Measurements from ENCODE around the gene PRKCQ.

Gene PRKCQ

DNA sequence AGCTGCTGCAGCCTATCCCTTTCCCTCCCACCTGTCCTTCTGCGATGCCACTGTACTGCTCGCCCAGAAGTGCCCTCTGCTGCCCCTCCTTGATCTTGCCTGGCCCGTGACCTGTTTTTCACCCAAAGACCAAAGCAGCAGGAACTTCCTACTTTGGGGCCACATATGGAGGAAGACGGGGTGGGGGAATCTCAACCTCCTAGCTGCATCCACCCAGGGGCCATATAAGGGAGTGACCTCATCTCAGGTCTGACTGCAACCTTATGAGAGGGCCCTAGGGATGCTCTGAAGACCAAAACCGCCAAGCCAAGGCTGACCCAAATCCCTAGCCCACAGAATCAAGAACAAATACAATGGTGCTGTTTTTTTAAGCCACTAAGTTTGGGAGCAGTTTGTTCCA is 15.7 kb downstream of the PRKCQ start:
- DNase-seq = no peak

- no peak for DNase-seq
These were observed 16.3 kb downstream of the PRKCQ start for GRCh38 chr10:6563731-6564130.

DNA sequence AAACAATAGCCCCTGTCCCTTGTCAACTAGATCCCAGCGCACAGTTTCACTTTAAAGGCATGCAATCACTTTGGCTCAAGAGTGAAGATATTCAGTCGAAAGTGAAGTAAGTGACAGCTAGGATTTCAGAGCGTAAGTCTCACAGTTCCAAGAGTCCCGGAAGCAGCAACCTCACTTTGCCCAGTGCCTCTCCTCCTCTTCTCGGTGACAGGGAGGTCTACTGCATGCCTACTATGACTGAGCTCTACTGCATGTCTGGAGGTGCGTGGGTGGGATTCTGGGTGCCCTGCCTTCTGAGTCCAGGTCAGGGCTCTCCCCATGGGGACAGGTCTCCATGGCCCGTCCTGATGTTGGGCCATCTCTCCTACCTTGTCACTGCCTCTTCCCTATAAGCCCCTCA is 17.0 kb downstream of the PRKCQ start:
- DNase-seq = no peak

DNA sequence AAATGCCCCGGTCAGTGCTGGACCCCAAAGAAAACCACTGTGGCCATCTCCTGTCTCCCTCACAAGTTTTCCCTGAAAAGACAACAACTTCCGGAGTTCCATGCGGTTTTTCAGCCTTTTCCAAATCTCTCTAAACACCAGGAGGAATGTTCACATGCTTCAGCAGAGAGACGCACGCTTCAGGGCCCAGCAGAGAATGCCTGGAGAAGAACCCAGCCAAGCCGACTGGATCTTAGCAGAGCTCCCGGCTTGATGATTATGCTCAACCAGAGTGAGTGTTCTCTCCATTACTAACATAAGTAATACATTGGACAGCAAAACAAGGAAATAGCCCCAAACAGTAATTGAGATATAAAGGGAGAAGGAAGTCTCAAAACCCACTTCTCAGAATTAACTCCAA is 17.9 kb downstream of the PRKCQ start:
- no peak for DNase-seq

GRCh38 chr10:6561552-6561951 is 18.5 kb downstream of the PRKCQ start:
- no peak for DNase-seq

DNA sequence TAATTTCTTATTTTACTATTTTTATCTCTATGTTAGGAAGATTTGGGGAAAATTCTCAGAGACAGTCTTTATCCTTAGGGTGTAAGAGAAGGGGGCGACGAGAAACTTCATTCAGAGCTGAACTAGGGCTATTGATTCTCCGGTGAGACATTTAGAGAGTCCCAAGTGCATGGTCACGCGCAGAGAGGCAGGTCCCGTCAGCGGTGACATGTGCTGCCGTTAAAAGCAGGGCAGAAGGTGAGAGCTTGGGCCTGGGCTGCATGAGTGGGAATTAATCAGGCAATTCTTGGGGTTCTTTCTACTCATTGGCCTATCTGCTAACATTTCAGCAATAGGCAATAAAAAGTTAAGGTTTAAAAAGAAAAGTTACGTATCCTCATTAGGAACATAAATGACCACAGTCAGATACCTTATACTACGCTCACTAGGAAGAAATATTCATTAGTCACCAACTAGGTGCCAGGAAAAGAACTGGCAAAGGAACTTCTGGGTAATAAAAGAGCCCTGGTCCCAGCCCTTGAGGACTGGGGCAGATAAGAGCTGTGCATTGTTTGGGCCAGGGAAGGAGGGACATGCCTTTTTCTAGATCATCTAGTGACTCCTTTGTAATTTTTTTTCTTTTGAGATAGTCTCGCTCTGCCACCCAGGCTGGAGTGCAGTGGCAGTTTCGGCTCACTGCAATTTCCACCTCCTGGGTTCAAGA is 21.2 kb downstream of the PRKCQ start:
- no peak for DNase-seq

DNA sequence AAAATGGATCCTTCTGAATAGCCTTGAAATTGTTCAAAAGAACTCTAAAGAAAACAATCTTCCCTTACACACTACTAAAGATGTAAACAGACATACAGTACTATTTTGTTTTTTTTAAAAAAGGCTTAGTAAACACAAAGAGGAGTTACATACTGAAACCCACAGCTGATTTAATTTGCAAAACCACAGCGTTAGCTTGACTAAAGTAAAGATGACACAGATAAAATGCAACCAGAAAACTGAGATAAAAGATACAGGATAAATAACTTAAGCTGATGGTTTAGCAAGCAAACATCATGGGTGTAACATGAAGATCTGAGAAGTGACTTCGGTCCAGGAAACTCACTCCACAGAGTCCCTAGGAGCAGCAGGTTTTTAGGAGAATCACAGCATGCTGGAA is 21.8 kb downstream of the PRKCQ start:
- no peak for DNase-seq

GRCh38 chr10:6553937-6554336 is 26.1 kb downstream of the PRKCQ start:
- no peak for DNase-seq

GRCh38 chr10:6543431-6544005 is 36.6 kb downstream of the PRKCQ start:
- DNase-seq = no peak

- DNase-seq = no peak
These were observed 37.1 kb downstream of the PRKCQ start for GRCh38 chr10:6542999-6543430.

GRCh38 chr10:6539833-6540232 is 40.2 kb downstream of the PRKCQ start:
- no peak for DNase-seq

DNA sequence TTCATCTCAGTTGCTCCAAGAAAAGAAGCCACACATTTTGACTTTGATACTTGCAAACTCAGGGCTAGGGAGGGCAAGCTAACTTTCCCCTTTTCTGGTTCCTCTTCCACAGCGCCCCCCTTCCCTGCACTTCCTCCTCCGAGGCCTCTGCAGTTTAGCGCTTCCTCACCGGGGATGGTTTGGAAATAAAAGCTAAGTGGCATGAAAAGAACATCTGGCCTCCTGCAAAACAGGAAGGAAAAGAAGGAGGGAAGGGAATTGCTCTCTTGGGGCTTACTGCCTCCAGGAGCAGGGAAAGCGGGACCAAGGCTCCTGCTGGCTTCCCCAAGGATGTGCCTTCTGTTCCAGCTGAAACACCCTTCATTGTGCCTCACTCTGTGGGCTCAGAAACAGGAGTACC is 42.3 kb downstream of the PRKCQ start:
- DNase-seq = no peak

DNA sequence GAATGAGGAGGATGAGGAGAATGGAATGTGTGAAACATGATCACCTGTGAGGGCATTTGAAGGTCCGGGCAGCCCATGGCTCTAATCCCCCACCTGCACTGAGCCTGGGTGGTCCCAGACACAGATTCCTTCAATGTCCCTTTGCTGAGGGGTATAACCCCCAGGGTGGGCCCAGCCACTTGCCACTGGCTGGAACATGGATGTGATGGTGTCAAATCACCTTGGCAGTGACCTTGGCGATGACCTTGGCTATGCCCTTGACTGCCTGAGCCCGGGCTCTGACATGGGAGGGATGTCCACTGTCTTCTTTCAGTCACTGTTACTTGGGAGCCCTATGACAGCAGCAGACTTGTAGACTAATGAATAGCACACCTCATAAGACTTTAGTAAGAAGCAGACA is 44.0 kb downstream of the PRKCQ start:
- no peak for DNase-seq

DNA sequence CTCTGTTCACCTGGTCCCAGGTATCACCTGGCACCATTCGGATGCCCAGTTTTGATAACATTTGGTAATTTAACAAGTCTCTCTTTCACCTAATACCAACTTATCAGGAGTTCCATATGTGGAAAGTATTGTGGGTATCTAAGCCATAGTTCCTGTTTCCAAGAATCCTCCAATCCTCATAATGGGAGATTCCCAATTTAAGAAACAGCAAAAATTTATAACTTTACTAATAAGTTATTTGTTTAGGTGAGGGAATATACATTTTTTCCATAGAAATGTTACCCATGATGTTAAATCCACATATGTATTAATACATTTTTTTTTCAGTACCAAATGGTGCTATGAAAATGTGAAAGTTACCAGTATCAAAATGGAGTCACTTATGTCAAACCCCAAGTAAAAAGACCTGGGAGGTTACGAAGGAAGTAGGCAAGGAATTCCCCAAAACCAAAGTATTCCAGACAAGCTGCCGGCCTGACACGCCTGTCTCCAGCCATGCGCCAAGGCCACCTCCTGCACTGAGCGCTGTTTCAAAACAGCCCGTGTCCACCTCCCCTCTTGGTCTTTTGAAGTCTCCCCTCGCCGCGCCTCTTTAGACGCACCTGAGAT is 44.8 kb downstream of the PRKCQ start:
- no peak for DNase-seq

DNA sequence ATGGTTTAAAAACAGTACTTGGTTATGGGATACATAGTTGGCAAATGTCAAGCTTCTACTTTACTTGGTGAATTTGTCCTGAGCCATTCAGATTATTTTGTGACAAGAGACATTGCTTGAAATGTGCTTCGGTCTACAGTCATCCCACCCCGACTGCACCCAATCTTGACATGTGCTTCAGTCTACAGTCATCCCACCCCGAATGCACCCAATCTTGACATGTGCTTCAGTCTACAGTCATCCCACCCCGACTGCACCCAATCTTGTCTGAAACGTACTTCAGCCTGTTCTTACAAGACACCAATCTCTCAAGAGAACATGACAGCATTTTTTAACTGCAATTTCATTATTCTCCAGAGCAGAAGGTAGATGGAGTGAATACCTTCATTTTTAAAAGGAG is 47.8 kb downstream of the PRKCQ start:
- DNase-seq = no peak

- DNase-seq = no peak
These were observed 49.1 kb downstream of the PRKCQ start for GRCh38 chr10:6530966-6531365.

GRCh38 chr10:6530211-6530840 is 49.8 kb downstream of the PRKCQ start:
- no peak for DNase-seq

GRCh38 chr10:6528198-6528950 is 51.7 kb downstream of the PRKCQ start:
- DNase-seq = no peak

- DNase-seq = no peak
These were observed 54.4 kb downstream of the PRKCQ start for GRCh38 chr10:6525599-6526165.

GRCh38 chr10:6522230-6522629 is 57.8 kb downstream of the PRKCQ start:
- no peak for DNase-seq

DNA sequence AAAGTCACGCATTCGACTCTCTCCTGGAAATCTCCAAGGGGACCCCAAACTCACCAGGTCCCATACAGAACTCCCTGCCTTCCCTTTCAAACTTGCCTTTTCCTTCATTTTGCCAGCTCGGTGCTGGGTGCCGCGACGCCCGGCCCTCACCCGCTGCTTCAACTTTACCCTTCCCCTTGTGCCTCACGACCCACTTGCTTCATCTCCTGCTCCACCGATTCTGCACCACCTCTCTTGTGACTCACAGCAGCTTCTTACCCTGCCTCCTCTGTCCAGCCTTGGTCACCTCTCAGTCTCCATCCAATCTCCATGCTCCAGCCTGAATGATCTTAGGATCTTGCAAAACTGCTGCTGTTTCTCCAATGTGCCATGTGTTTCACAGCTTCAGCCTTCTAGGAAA is 59.9 kb downstream of the PRKCQ start:
- no peak for DNase-seq

GRCh38 chr10:6518791-6519429 is 61.2 kb downstream of the PRKCQ start:
- no peak for DNase-seq

- DNase-seq = no peak
These were observed 63.2 kb downstream of the PRKCQ start for GRCh38 chr10:6516929-6517284.

Measured in NCI-H1048 (cell line).